SK-N-SH (cell line): ENCODE data around the gene MAPT.

Experiments
- FOSL2 ChIP-seq: IDR thresholded peaks from 2 replicates; pipeline ENCODE4 v1.4.0; 2012; ENCODE audit warnings: low read depth, mild to moderate bottlenecking, moderate library complexity, borderline replicate concordance
- FOXJ3 ChIP-seq: sonication (generic); formaldehyde crosslinking; IDR thresholded peaks from 2 replicates; pipeline ENCODE4 v1.5.1; 2020; ENCODE audit warnings: mild to moderate bottlenecking, missing genetic modification reagents
- MEF2A ChIP-seq: IDR thresholded peaks from 2 replicates; pipeline ENCODE4 v1.4.0; 2012; ENCODE audit warnings: low read depth, borderline replicate concordance
- POLR2AphosphoS5 ChIP-seq: IDR thresholded peaks from 2 replicates; pipeline ENCODE4 v1.6.1; 2012; ENCODE audit warnings: low read depth, low read length
- RAD21 ChIP-seq: IDR thresholded peaks from 2 replicates; pipeline ENCODE4 v1.6.1; 2012; ENCODE audit warnings: mild to moderate bottlenecking, low read length
- SIN3A ChIP-seq: IDR thresholded peaks from 2 replicates; pipeline ENCODE4 v1.6.1; 2012; ENCODE audit warnings: low read depth, mild to moderate bottlenecking, low read length, moderate library complexity, borderline replicate concordance
- SMC3 ChIP-seq: IDR thresholded peaks from 2 replicates; pipeline ENCODE4 v1.6.1; 2012; ENCODE audit warnings: low read depth, low read length, improper control_type of control experiment
- TAF1 ChIP-seq: IDR thresholded peaks from 2 replicates; pipeline ENCODE4 v1.6.1; 2012; ENCODE audit warnings: low read depth, mild to moderate bottlenecking, low read length, moderate library complexity, borderline replicate concordance
- YY1 ChIP-seq: IDR thresholded peaks from 2 replicates; pipeline ENCODE4 v1.4.0; 2012; ENCODE audit warnings: low read depth, mild to moderate bottlenecking
- TF ChIP-seq, protein P1 (sequence below): fragments of 200-600 bp; sonication (generic); IDR thresholded peaks from 2 replicates; pipeline ENCODE4 v1.6.1; 2017; ENCODE audit warnings: antibody characterized with exemption, mild to moderate bottlenecking, moderate library complexity
- TF ChIP-seq, protein P2 (sequence below): IDR thresholded peaks from 2 replicates; pipeline ENCODE4; 2012

DNA sequence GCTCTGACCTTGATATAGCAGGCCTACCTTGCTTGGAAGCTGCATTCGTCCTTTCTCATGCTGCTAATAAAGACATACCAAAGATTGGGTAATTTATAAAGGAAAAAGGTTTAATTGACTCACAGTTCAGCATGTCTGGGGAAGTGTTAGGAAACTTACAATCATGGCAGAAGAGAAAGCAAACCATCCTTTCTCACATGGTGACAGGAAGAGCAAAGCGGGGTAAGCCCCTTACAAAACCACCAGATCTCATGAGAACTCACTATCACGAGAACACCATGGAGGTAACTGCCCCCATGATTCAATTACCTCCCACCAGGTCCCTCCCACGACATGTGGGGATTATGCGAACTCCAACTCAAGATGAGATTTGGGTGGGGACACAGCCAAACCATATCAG, 6.0 kb upstream of the MAPT start:
- TF ChIP-seq TAF1 (no peak), MEF2A (no peak), SMC3 (no peak), RAD21 (no peak), FOXJ3 (CRISPR knock-in tag) (no peak), YY1 (no peak), SIN3A (no peak), FOSL2 (no peak), POLR2AphosphoS5 (no peak)
- TF ChIP-seq, protein P1, sequence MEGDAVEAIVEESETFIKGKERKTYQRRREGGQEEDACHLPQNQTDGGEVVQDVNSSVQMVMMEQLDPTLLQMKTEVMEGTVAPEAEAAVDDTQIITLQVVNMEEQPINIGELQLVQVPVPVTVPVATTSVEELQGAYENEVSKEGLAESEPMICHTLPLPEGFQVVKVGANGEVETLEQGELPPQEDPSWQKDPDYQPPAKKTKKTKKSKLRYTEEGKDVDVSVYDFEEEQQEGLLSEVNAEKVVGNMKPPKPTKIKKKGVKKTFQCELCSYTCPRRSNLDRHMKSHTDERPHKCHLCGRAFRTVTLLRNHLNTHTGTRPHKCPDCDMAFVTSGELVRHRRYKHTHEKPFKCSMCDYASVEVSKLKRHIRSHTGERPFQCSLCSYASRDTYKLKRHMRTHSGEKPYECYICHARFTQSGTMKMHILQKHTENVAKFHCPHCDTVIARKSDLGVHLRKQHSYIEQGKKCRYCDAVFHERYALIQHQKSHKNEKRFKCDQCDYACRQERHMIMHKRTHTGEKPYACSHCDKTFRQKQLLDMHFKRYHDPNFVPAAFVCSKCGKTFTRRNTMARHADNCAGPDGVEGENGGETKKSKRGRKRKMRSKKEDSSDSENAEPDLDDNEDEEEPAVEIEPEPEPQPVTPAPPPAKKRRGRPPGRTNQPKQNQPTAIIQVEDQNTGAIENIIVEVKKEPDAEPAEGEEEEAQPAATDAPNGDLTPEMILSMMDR: no peak
- TF ChIP-seq, protein P2, sequence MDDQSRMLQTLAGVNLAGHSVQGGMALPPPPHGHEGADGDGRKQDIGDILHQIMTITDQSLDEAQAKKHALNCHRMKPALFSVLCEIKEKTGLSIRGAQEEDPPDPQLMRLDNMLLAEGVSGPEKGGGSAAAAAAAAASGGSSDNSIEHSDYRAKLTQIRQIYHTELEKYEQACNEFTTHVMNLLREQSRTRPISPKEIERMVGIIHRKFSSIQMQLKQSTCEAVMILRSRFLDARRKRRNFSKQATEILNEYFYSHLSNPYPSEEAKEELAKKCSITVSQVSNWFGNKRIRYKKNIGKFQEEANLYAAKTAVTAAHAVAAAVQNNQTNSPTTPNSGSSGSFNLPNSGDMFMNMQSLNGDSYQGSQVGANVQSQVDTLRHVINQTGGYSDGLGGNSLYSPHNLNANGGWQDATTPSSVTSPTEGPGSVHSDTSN: no peak
